HCT116 (cell line): ENCODE data around the gene ELFN1. TPM values are rescaled to one million over a fixed set of nuclear protein-coding genes. Genes with fewer than 3 reads are reported as not detected.

ENCODE experiments used
- ATAC-seq: fragments of 200-7000 bp; cut with Tn5 transposase; 2 replicates; pipeline ENCODE4 v1.9.1; 2020; ENCODE audit warnings: mild to moderate bottlenecking, moderate library complexity
- BruUV-seq: library from RNA; stranded (reverse); fragments of 400-500 nt; replicated peaks from 2 replicates; lab custom pipeline; 2021; lab: Mats Ljungman, UMichigan
- CTCF ChIA-PET: fragments of 300-600 bp; sonication (Branson Sonifier 250); formaldehyde crosslinking; loops from one replicate; lab custom pipeline; 2021; ENCODE audit warnings: antibody characterized with exemption; lab: Charles Lee
- POLR2A ChIA-PET: fragments of 300-600, 350-600 bp; sonication (Branson Sonifier 250); formaldehyde crosslinking; loops from one replicate; lab custom pipeline; 2021; ENCODE audit warnings: antibody characterized with exemption; lab: Charles Lee
- RAD21 ChIA-PET, 2 experiments: fragments of 300-600 bp; sonication (Branson Sonifier 250); formaldehyde crosslinking; loops; one replicate each; lab custom pipeline; 2023; ENCODE audit warnings: low total read pairs in 2 of 2; ENCODE audit not compliant: uncharacterized antibody in 2 of 2, unreplicated experiment in 2 of 2, low non-redundant PET in 1 of 2; lab: Charles Lee
- DNase-seq: peaks from one replicate; pipeline ENCODE4 v3.0.0-alpha.2; 2010; ENCODE audit warnings: low read depth, low spot score
- H2AFZ ChIP-seq: fragments of 200-600 bp; shearing (Covaris generic), sonication (generic); 2 replicates; pipeline ENCODE4 v1.6.1; 2017; ENCODE audit warnings: low read depth, mixed run types, mixed read lengths, antibody characterized with exemption, low read length; ENCODE audit not compliant: poor library complexity, severe bottlenecking
- H3K27ac ChIP-seq: 2 replicates; pipeline ENCODE4 v1.5.1; 2012; ENCODE audit warnings: low read depth, low read length
- H3K27me3 ChIP-seq: fragments of 200-600 bp; sonication (generic); 2 replicates; pipeline ENCODE4 v1.6.1; 2016; ENCODE audit warnings: mixed run types, low read length, mixed read lengths; ENCODE audit not compliant: insufficient read depth
- H3K36me3 ChIP-seq, 2 experiments: fragments of 200-500 bp in 1 of 2; fragments of 200-600 bp in 1 of 2; sonication (Bioruptor generic) in 1 of 2; sonication (generic) in 1 of 2; 2 replicates each; pipeline versions ENCODE4 v1.5.1 to v1.6.1; 2014 to 2016; ENCODE audit warnings: low read length in 2 of 2, inconsistent platforms in 1 of 2, mixed read lengths in 1 of 2, mixed run types in 1 of 2; ENCODE audit not compliant: insufficient read depth in 2 of 2, control insufficient read depth in 1 of 2
- H3K4me1 ChIP-seq, 2 experiments: fragments of 200-600 bp in 1 of 2; sonication (generic) in 1 of 2; 2 replicates each; pipeline versions ENCODE4 v1.5.1 to v1.6.1; 2012 to 2017; ENCODE audit warnings: low read length in 2 of 2, inconsistent platforms in 1 of 2, mild to moderate bottlenecking in 1 of 2, mixed read lengths in 1 of 2, mixed run types in 1 of 2, moderate library complexity in 1 of 2; ENCODE audit not compliant: insufficient read depth in 2 of 2, control insufficient read depth in 1 of 2
- H3K4me2 ChIP-seq: fragments of 200-600 bp; sonication (generic); 2 replicates; pipeline ENCODE4 v1.6.1; 2017; ENCODE audit warnings: mixed run types, low read length, mixed read lengths
- H3K4me3 ChIP-seq, 2 experiments: fragments of 200-600 bp in 1 of 2; sonication (generic) in 1 of 2; replicated peaks in 1 of 2; 2 replicates each; pipeline ENCODE4 v1.5.1; 2011 to 2016; ENCODE audit warnings: low read length in 2 of 2, control low read depth in 1 of 2, low read depth in 1 of 2, mild to moderate bottlenecking in 1 of 2, mixed read lengths in 1 of 2, mixed run types in 1 of 2
- H3K79me2 ChIP-seq: fragments of 200-600 bp; sonication (generic); 2 replicates; pipeline ENCODE4 v1.6.1; 2017; ENCODE audit warnings: mild to moderate bottlenecking, mixed run types, low read length, moderate library complexity, mixed read lengths; ENCODE audit not compliant: insufficient read depth
- H3K9ac ChIP-seq: fragments of 200-600 bp; sonication (generic); 2 replicates; pipeline ENCODE4 v1.6.1; 2016; ENCODE audit warnings: low read length, mixed read lengths
- H3K9me2 ChIP-seq: fragments of 200-600 bp; sonication (generic), shearing (Covaris generic); 2 replicates; pipeline ENCODE4 v1.6.1; 2017; ENCODE audit warnings: mixed run types, mild to moderate bottlenecking, moderate library complexity; ENCODE audit not compliant: insufficient read depth
- H3K9me3 ChIP-seq, 2 experiments: fragments of 200-500 bp in 1 of 2; fragments of 200-600 bp in 1 of 2; sonication (Bioruptor generic) in 1 of 2; sonication (generic) in 1 of 2; 2 replicates each; pipeline ENCODE4 v1.6.1; 2014 to 2017; ENCODE audit warnings: low read length in 2 of 2, mixed read lengths in 2 of 2, inconsistent platforms in 1 of 2, low read depth in 1 of 2, mild to moderate bottlenecking in 1 of 2, mixed run types in 1 of 2, moderate library complexity in 1 of 2; ENCODE audit not compliant: control insufficient read depth in 1 of 2, insufficient read depth in 1 of 2
- H4K20me1 ChIP-seq: fragments of 200-600 bp; sonication (generic), shearing (Covaris generic); 2 replicates; pipeline ENCODE4 v1.6.1; 2017; ENCODE audit warnings: mixed run types, mild to moderate bottlenecking, moderate library complexity; ENCODE audit not compliant: insufficient read depth
- CBX3 ChIP-seq: IDR thresholded peaks from 2 replicates; pipeline ENCODE4 v1.6.1; 2012; ENCODE audit warnings: low read depth
- CEBPB ChIP-seq: IDR thresholded peaks from 2 replicates; pipeline ENCODE4 v1.6.1; 2012; ENCODE audit warnings: low read depth
- ELF1 ChIP-seq: IDR thresholded peaks from 2 replicates; pipeline ENCODE4 v1.6.1; 2012; ENCODE audit warnings: low read depth, borderline replicate concordance
- EZH2phosphoT487 ChIP-seq: fragments of 200-600 bp; IDR thresholded peaks from 2 replicates; pipeline ENCODE4 v1.6.1; 2018; ENCODE audit warnings: antibody characterized with exemption, borderline replicate concordance
- FOSL1 ChIP-seq: IDR thresholded peaks from 2 replicates; pipeline ENCODE4 v1.6.1; 2012; ENCODE audit warnings: low read depth
- JUND ChIP-seq: IDR thresholded peaks from 2 replicates; pipeline ENCODE4 v1.6.1; 2012
- MAX ChIP-seq: IDR thresholded peaks from 2 replicates; pipeline ENCODE4 v1.6.1; 2012
- POLR2A ChIP-seq: IDR thresholded peaks from 2 replicates; pipeline ENCODE4 v1.7.0; 2011; ENCODE audit warnings: borderline replicate concordance; ENCODE audit not compliant: insufficient read depth, insufficient read length; ENCODE audit errors: extremely low read depth
- POLR2AphosphoS5 ChIP-seq: IDR thresholded peaks from 2 replicates; pipeline ENCODE4 v1.6.1; 2011; ENCODE audit warnings: mild to moderate bottlenecking, low read depth, low read length, moderate library complexity
- RAD21 ChIP-seq: IDR thresholded peaks from 2 replicates; pipeline ENCODE4 v1.6.1; 2012; ENCODE audit warnings: low read depth, mild to moderate bottlenecking
- REST ChIP-seq: IDR thresholded peaks from 2 replicates; pipeline ENCODE4 v1.6.1; 2012; ENCODE audit warnings: low read depth
- SIN3A ChIP-seq: IDR thresholded peaks from 2 replicates; pipeline ENCODE4 v1.6.1; 2012; ENCODE audit warnings: low read depth
- SP1 ChIP-seq: IDR thresholded peaks from 2 replicates; pipeline ENCODE4 v1.6.1; 2012; ENCODE audit warnings: low read depth
- SRF ChIP-seq: IDR thresholded peaks from 2 replicates; pipeline ENCODE4 v1.6.1; 2012; ENCODE audit warnings: low read depth
- ZFX ChIP-seq: fragments of 450-650 bp; IDR thresholded peaks from 2 replicates; pipeline ENCODE4 v1.6.1; 2017
- ZNF274 ChIP-seq: fragments of 200-500 bp; sonication (Bioruptor generic); IDR thresholded peaks from 2 replicates; pipeline ENCODE4 v1.6.1; 2014; ENCODE audit warnings: mild to moderate bottlenecking, low read depth, low read length, inconsistent platforms
- intact Hi-C: fragments of 100-400 bp; cut with micrococcal nuclease; formaldehyde crosslinking; loops from 2 replicates; pipeline ENCODE4 v1.10.0; 2022
- total RNA-seq: library from RNA; stranded (reverse); gene quantifications from one replicate; pipeline ENCODE4 v1.2.1, GENCODE V29; 2021; ENCODE audit not compliant: unreplicated experiment

The ELFN1 gene
- total RNA-seq, 1 experiment from 2014 or later = 4.4 TPM

- Histone ChIP-seq H3K4me1 (no peaks in the 10 kb centered on the region), H3K9me2 (no peaks in the 10 kb centered on the region), H3K79me2 (no peaks in the 10 kb centered on the region), H2AFZ (no peak overlapping the region), H3K4me2 (no peak overlapping the region), H3K9me3 (no peaks in the 10 kb centered on the region), H3K27ac (no peak overlapping the region), H3K4me3 (no peak overlapping the region), H3K27me3 (0 out of 2 replicates have a peak, but pooled peaks cover 3% of the 10 kb centered on the region), H3K9ac (no peak overlapping the region), H4K20me1 (no peaks in the 10 kb centered on the region), H3K36me3 (no peaks in the 10 kb centered on the region)
- ChIA-PET CTCF (no interaction called here), POLR2A (no interaction called here), RAD21 (no interaction called here)
- intact Hi-C loops = no loop called here
- no TSS peak for BruUV-seq
- ATAC-seq (no peak), DNase-seq (no peak)
- TF ChIP-seq ZNF274 (no peak), SP1 (no peak), ELF1 (no peak), ZFX (no peak), POLR2A (no peak)
Measured at GRCh38 chr7:1698951-1699350, 28.9 kb downstream of the ELFN1 start.

GRCh38 chr7:1700086-1700485, 30.0 kb downstream of the ELFN1 start:
- Histone ChIP-seq H3K9ac (no peak overlapping the region), H3K36me3 (no peaks in the 10 kb centered on the region), H3K9me3 (no peaks in the 10 kb centered on the region), H3K4me2 (no peak overlapping the region), H3K27me3 (0 out of 2 replicates have a peak, but pooled peaks cover 3% of the 10 kb centered on the region), H3K79me2 (no peaks in the 10 kb centered on the region), H2AFZ (no peak overlapping the region), H3K27ac (no peak overlapping the region), H3K9me2 (no peaks in the 10 kb centered on the region), H4K20me1 (no peaks in the 10 kb centered on the region), H3K4me3 (no peak overlapping the region), H3K4me1 (no peaks in the 10 kb centered on the region)
- no peak for DNase-seq
- TF ChIP-seq MAX (no peak), FOSL1 (no peak), SP1 (no peak), ZNF274 (no peak), POLR2A (no peak), POLR2AphosphoS5 (no peak), EZH2phosphoT487 (no peak), CEBPB (no peak), CBX3 (no peak), REST (no peak), JUND (no peak), SIN3A (no peak), RAD21 (no peak), SRF (no peak)
- BruUV-seq = no TSS peak
- POLR2A ChIA-PET = no interaction called here
- ATAC-seq = no peak
- intact Hi-C loops = no loop called here
- CTCF ChIA-PET = no interaction called here
- RAD21 ChIA-PET = no interaction called here
